HepG2 (cell line): ENCODE results near the gene ZGRF1. TPM values are rescaled to one million over a fixed set of nuclear protein-coding genes. Genes with fewer than 3 reads are reported as not detected.
A peak's percentile ranks its signal among the peaks of the same experiment; 100 is the strongest.

Source experiments
- ATAC-seq: fragments of 200-7000 bp; cut with Tn5 transposase; 3 replicates; pipeline ENCODE4 v1.9.1; 2020; ENCODE audit warnings: mild to moderate bottlenecking, moderate library complexity
- BruUV-seq: library from RNA; stranded (reverse); fragments of 400-500 nt; replicated peaks from 2 replicates; lab custom pipeline; 2021; lab: Mats Ljungman, UMichigan
- CTCF ChIA-PET: fragments of 300-600 bp; formaldehyde crosslinking; extraction: SDS; loops from one replicate; lab custom pipeline; 2021; ENCODE audit warnings: low total read pairs, inconsistent platforms, low intra/inter-chr PET ratio; lab: Yijun Ruan, JAX
- POLR2A ChIA-PET: fragments of 350-600 bp; sonication (Branson Sonifier 250); formaldehyde crosslinking; loops from one replicate; lab custom pipeline; 2020; ENCODE audit warnings: antibody characterized with exemption, inconsistent platforms; lab: Yijun Ruan, JAX
- DNase-seq: peaks from one replicate; pipeline ENCODE4 v3.0.0-alpha.2; 2015; ENCODE audit warnings: low spot score
- FAIRE-seq: peaks from 3 replicates; lab custom pipeline; 2011; peaks lifted over from hg19 to GRCh38; lab: Jason Lieb, UNC
- H2AFZ ChIP-seq: one replicate; pipeline ENCODE4 v1.6.1; 2011; ENCODE audit warnings: low read length, inconsistent platforms
- H3K27ac ChIP-seq: fragments of 300-600 bp; 3 replicates; pipeline ENCODE4 v1.8.0; 2011; ENCODE audit warnings: mixed run types, mild to moderate bottlenecking, mixed read lengths, low read length, inconsistent platforms; ENCODE audit not compliant: insufficient read depth; ENCODE audit errors: extremely low read length
- H3K27me3 ChIP-seq, 2 experiments: fragments of 200-600 bp in 1 of 2; 2 replicates in 1 of 2; 3 replicates in 1 of 2; pipeline versions ENCODE4 v1.6.0 to v1.8.0; 2011; ENCODE audit warnings: low read length in 2 of 2, mild to moderate bottlenecking in 2 of 2, moderate library complexity in 2 of 2, inconsistent platforms in 1 of 2; ENCODE audit not compliant: insufficient read depth in 2 of 2, control insufficient read depth in 1 of 2
- H3K36me3 ChIP-seq, 2 experiments: fragments of 200-600 bp in 1 of 2; replicated peaks in 1 of 2; 2 replicates in 1 of 2; 3 replicates in 1 of 2; pipeline versions ENCODE4 v1.5.1 to v1.8.0; 2011; ENCODE audit warnings: low read length in 2 of 2, inconsistent platforms in 1 of 2; ENCODE audit not compliant: insufficient read depth in 2 of 2, control insufficient read depth in 1 of 2
- H3K4me1 ChIP-seq: 2 replicates; pipeline ENCODE4 v1.5.1; 2012; ENCODE audit warnings: low read length, inconsistent platforms; ENCODE audit not compliant: insufficient read depth
- H3K4me2 ChIP-seq: 2 replicates; pipeline ENCODE4 v1.6.0; 2011; ENCODE audit warnings: low read depth, low read length, inconsistent platforms
- H3K4me3 ChIP-seq, 3 experiments: fragments of 200-600 bp in 1 of 3; sonication (generic), shearing (Covaris generic) in 1 of 3; replicated peaks in 1 of 3; 2 replicates each; pipeline ENCODE4 v1.5.1; 2011 to 2016; ENCODE audit warnings: low read length in 3 of 3, inconsistent platforms in 2 of 3, low read depth in 2 of 3, mild to moderate bottlenecking in 2 of 3, control low read depth in 1 of 3, mixed read lengths in 1 of 3; ENCODE audit not compliant: insufficient read depth in 1 of 3
- H3K79me2 ChIP-seq: one replicate; pipeline ENCODE4 v1.6.1; 2011; ENCODE audit warnings: low read length, inconsistent platforms; ENCODE audit not compliant: insufficient read depth
- H3K9ac ChIP-seq: 2 replicates; pipeline ENCODE4 v1.6.0; 2011; ENCODE audit warnings: mild to moderate bottlenecking, low read depth, low read length, inconsistent platforms; ENCODE audit not compliant: insufficient read depth
- H3K9me3 ChIP-seq: 2 replicates; pipeline ENCODE4 v1.5.1; 2012; ENCODE audit warnings: mild to moderate bottlenecking, low read length
- H4K20me1 ChIP-seq: 2 replicates; pipeline ENCODE4 v1.6.0; 2011; ENCODE audit warnings: inconsistent platforms, mild to moderate bottlenecking, low read length, moderate library complexity; ENCODE audit not compliant: insufficient read depth
- CTCF ChIP-seq: sonication (generic); formaldehyde crosslinking; IDR thresholded peaks from 2 replicates; pipeline ENCODE4 v1.5.0; 2020; ENCODE audit warnings: mild to moderate bottlenecking, missing genetic modification reagents, moderate library complexity
- ESRRA ChIP-seq: sonication (generic); formaldehyde crosslinking; IDR thresholded peaks from 2 replicates; pipeline ENCODE4 v1.5.1; 2020; ENCODE audit warnings: mild to moderate bottlenecking, low read depth, missing genetic modification reagents
- JUND ChIP-seq: sonication (generic); formaldehyde crosslinking; IDR thresholded peaks from 2 replicates; pipeline ENCODE4 v1.8.0; 2022; ENCODE audit warnings: mild to moderate bottlenecking, missing genetic modification reagents
- PLRG1 ChIP-seq: fragments of 450-650 bp; conservative IDR thresholded peaks from 2 replicates; pipeline ENCODE4 v1.6.1; 2016
- SMC3 ChIP-seq: IDR thresholded peaks from 2 replicates; pipeline ENCODE4 v1.6.1; 2011; ENCODE audit warnings: low read length, improper control_type of control experiment
- SNRNP70 ChIP-seq: fragments of 200-400 bp; formaldehyde crosslinking; IDR thresholded peaks from 2 replicates; pipeline ENCODE4 v1.6.1; 2017; ENCODE audit warnings: mild to moderate bottlenecking, low read depth, low read length, moderate library complexity
- STAG1 ChIP-seq: sonication (generic); formaldehyde crosslinking; IDR thresholded peaks from 2 replicates; pipeline ENCODE4 v1.4.0; 2020; ENCODE audit warnings: missing genetic modification reagents
- TERF1 ChIP-seq: sonication (generic); formaldehyde crosslinking; IDR thresholded peaks from 2 replicates; pipeline ENCODE4 v1.8.0; 2022; ENCODE audit warnings: mild to moderate bottlenecking, missing genetic modification reagents, moderate library complexity
- ZMAT5 ChIP-seq: sonication (generic); formaldehyde crosslinking; IDR thresholded peaks from 2 replicates; pipeline ENCODE4 v1.5.0; 2020; ENCODE audit warnings: mild to moderate bottlenecking, low read depth, missing genetic modification reagents, borderline replicate concordance
- ZNF713 ChIP-seq: sonication (generic); formaldehyde crosslinking; IDR thresholded peaks from 2 replicates; pipeline ENCODE4 v1.4.0; 2020; ENCODE audit warnings: mild to moderate bottlenecking, missing genetic modification reagents
- WGBS: methylation state at CpG from one replicate; pipeline ENCODE4 v1.1.6; 2017; ENCODE audit warnings: low lambda C conversion rate; 5-methylcytosine and 5-hydroxymethylcytosine counted together
- in situ Hi-C: cut with HindIII; loops from 2 replicates; pipeline ENCODE4 v1.10.0; 2017; ENCODE audit warnings: low pct_unique_long_range_greater_than_20kb; ENCODE audit not compliant: extremely low pct_ligation_motif_present
- intact Hi-C: fragments of 100-400 bp; cut with micrococcal nuclease; formaldehyde crosslinking; loops from one replicate; pipeline ENCODE4 v1.10.0; 2022; ENCODE audit not compliant: unreplicated experiment
- polyA plus RNA-seq, 8 experiments: library from polyadenylated mRNA; depleted of rRNA in 3 of 8; stranded (reverse) in 7 of 8; unstranded in 1 of 8; fragments of >200 nt; fragmentation: Illumina TruSeq in 4 of 8; extraction: Trizol in 4 of 8; gene quantifications; 2 replicates each; pipeline versions ENCODE4 v1.2.1 to v1.2.3, GENCODE V29; 2011 to 2016; ENCODE audit warnings: low read depth in 4 of 8, missing spikeins in 1 of 8, mixed read lengths in 1 of 8; ENCODE audit not compliant: insufficient read depth in 1 of 8
- total RNA-seq, 5 experiments: library from RNA; depleted of rRNA; stranded (reverse); fragments of >200 nt; fragmentation: Illumina TruSeq; extraction: Trizol; gene quantifications; 2 replicates each; pipeline ENCODE4 v1.2.3, GENCODE V29; 2016; ENCODE audit warnings: low read depth in 1 of 5

ZGRF1 gene
- total and polyA plus RNA-seq, 2 of the 13 experiments (the other 11 are each of a cell fraction or from before 2014, with no cell fraction given) = 8.6 to 15.9 TPM

- BruUV-seq = no TSS peak
- in situ Hi-C loops = loop anchor here (10.0 kb wide), 1 partner anchor 280 kb away; no protein-coding TSS in a partner anchor
- H3K4me3 ChIP-seq = no peak overlapping the region
Observed at GRCh38 chr4:112604589-112604988, 32.1 kb downstream of the ZGRF1 start.

GRCh38 chr4:112594993-112595392 is 41.7 kb downstream of the ZGRF1 start:
- no peak for DNase-seq
- H3K4me2 ChIP-seq = no peak overlapping the region
- no peak overlapping the region for H3K27ac ChIP-seq
- ChIA-PET CTCF (no interaction called here), POLR2A (no interaction called here)
- no peak overlapping the region for H3K9ac ChIP-seq
- H3K9me3 ChIP-seq = no peaks in the 10 kb centered on the region
- H3K36me3 ChIP-seq = no peaks in the 10 kb centered on the region
- no peak overlapping the region for H2AFZ ChIP-seq
- intact Hi-C loops (no loop called here), in situ Hi-C loops (no loop called here)
- BruUV-seq = no TSS peak
- no peaks in the 10 kb centered on the region for H3K4me1 ChIP-seq
- 92% methylated on average over 1 of the region's 1 CpG for WGBS
- H3K79me2 ChIP-seq = no peaks in the 10 kb centered on the region
- no peak for FAIRE-seq
- no peak for ATAC-seq
- no peaks in the 10 kb centered on the region for H4K20me1 ChIP-seq
- TF ChIP-seq SNRNP70 (no peak), TERF1 (CRISPR knock-in tag) (no peak), ESRRA (CRISPR knock-in tag) (no peak), ZMAT5 (CRISPR knock-in tag) (no peak), ZNF713 (CRISPR knock-in tag) (no peak)
- TF ChIP-seq, all 625 proteins: peak for 0
- Histone ChIP-seq H3K27me3 (no peaks in the 10 kb centered on the region), H3K4me3 (no peak overlapping the region)

More at GRCh38 chr4:112604589-112604988, 32.1 kb downstream of the ZGRF1 start:
- ChIA-PET POLR2A (no interaction called here), CTCF (interaction anchor here (1.5 to 1.6 kb wide), 2 partner anchors 277 to 283 kb away, joined by 7 to 10 read pairs; no protein-coding TSS in a partner anchor)
- no peak overlapping the region for H3K4me2 ChIP-seq
- ATAC-seq = peak; percentile 88
- H3K9me3 ChIP-seq = no peaks in the 10 kb centered on the region
- DNase-seq = peak; percentile 39
- no peak for FAIRE-seq
- H3K9ac ChIP-seq = no peak overlapping the region
- H3K4me1 ChIP-seq = no peaks in the 10 kb centered on the region
- intact Hi-C loops = loop anchor here (1.0 to 10.0 kb wide), 4 partner anchors 82 to 510 kb away; no protein-coding TSS in a partner anchor
- H3K27me3 ChIP-seq = no peaks in the 10 kb centered on the region
- peak; percentile 35; the same call in 1 of the 2 replicates for TF ChIP-seq SMC3
- TF ChIP-seq JUND = no peak
- TF ChIP-seq STAG1 (CRISPR knock-in tag) = peak; percentile 64
- no peak for TF ChIP-seq PLRG1
- peak; percentile 60 for TF ChIP-seq CTCF (CRISPR knock-in tag)
- no peaks in the 10 kb centered on the region for H4K20me1 ChIP-seq
- no peaks in the 10 kb centered on the region for H3K36me3 ChIP-seq
- no peak overlapping the region for H3K27ac ChIP-seq
- no peak overlapping the region for H2AFZ ChIP-seq
- H3K79me2 ChIP-seq = no peaks in the 10 kb centered on the region
